ENCODE data around the gene NFIX.
A peak's percentile ranks its signal among the peaks of the same experiment; 100 is the strongest.

Gene NFIX

GRCh38 chr19:13078897-13079541 is 83.7 kb downstream of the NFIX start:
- no peak for DNase-seq

GRCh38 chr19:13079542-13079986 is 84.3 kb downstream of the NFIX start:
- DNase-seq: no peak

DNA sequence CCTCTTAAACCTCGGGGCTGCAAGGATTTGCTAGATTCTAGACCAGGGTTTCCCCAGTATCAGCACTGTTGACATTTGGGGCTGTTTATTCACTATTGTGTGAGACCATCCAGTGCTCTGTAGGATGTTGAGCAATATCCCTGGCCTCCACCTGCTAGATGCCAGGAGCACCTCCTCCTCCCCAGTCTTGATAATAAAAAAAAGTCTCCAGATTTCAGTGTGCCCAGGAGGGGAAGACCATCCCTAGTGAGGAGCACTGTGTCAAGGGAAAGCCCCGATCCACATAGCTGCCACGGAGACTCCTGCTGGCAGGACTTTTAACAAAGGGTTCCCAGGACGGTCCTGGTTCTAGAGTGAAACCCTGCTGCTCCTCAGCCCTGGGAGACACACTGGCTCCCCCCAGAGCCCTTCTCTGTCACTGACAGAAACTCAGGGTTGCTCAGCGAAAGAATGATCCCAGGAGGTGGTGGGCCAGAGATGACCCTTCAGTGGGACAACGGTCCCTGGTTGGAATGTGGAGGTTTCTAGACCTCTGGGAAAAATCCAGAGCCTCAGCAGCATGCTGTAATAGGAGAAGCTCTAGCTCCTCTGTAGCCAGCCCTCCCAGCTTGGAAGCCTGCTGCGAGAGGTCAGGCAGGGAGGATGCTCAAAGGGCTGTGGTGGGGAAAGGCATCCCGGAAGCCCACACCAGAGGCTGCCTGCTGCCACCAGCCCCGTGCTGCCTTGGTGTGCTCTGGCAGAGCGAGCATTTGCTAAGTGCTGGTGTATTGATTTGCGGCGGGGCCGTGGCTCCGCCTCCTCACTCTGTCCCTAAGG is 87.1 kb downstream of the NFIX start:
- no peak for DNase-seq

DNA sequence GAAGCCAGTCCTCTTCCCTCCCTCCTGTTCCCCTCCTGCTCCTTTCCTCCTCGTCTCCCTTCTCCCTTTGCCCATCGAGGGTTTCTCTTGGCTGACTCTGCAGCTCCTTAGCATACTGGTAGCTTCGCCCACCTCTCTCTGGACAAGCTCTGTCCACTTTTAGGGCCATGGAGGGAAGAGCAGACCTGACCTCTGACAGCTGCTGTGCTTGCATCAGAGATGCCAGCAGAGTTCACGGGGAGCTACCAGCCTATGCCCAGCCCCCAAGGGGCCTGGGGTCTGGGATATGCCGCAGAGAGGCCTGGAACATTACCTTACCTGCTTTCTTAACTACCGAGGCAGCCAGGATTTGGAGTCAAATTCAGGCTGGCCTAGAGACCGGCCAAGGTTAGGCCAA is 87.7 kb downstream of the NFIX start:
- no peak for DNase-seq

DNA sequence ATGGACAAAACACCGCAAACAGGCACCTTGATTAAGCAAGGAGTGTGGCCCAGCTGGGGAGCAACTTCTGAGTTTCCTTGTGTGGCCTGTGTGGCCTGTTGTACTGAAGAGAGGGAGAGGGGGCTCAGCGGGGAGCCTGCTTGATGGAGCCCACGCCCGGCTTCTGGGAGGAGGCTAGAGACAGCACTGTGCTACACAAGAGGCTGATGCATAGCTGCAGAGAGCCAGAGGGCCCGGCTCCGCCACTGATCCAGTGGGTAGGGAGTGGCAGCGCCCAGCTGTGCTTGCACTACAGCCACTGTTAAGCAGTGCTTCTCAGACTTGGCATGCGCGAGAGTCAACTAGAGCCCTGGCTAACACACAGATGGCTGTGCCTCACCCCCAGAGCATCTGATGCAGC is 88.4 kb downstream of the NFIX start:
- DNase-seq: no peak

DNA sequence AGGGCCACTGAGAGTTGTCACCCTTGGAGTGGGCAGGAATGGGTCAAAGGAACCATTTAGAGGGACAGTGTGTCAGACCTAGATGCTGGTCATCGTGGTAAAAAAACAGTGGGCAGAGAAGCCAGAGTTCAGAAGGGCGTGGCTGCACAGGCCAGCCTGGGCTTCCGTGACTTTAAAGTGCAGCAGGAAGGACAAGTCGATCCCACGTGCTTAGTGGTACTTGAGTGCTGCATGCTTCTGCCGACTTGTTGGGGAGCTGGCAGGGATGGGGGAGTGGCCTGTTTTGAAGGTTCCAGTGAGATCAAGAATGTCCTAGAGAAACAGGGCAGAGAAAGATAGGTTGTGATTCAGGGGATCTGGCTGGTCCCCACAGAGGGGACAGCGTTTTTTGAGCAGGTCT is 90.4 kb downstream of the NFIX start:
- no peak for DNase-seq

DNA sequence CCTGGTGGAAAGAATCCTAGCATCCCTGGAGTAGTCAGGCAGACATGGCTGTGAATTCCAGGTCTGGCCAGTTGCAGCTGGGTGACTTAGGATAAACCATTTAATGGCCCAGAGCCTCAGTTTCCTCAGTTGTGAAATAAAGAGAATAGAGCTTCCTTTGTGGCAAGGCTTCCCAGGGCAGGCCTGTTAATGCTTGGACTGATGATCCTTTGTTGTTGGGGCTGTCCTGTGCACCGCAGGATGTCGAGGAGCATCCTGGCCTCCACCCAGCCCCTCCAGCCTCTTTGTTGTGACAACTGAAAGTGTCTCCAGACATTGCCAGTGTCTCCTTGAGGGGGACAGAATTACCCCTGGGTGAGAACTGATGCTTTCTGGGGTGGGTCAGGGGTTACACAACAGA is 91.1 kb downstream of the NFIX start:
- no peak for DNase-seq

GRCh38 chr19:13087295-13087694 is 92.0 kb downstream of the NFIX start:
- no peak for DNase-seq

DNA sequence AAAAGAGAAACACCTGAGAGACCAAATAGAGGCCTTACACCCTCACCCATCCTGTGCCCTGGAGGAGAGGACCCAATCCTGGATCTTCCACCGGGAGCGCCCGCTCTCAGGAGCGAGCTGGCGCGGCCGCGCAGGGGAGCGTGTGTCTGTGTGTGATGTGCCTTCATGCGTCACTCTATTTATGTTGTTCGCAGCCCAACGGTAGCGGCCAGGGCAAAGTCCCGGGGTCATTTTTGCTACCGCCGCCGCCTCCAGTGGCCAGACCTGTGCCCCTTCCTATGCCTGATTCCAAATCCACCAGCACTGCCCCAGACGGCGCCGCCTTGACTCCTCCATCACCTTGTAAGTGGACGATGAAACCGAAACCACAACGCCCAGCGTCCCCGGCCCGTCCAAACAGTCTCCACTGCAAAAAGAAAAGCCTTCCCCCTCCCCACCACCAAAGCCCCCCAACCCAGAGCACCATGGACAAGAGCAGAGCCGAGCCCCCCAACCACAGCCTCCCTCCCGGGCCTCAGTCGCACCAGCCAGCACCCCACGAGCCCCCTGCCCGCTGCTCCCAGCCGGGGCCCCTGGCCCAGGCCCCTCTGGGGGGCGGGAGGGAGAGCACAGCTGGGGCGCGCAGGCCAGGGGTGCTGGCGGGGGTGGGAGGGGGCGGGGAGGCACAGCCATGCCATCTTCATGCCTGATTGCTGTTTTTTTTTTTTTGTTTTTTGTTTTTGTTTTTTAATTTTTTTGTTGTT is 92.7 kb downstream of the NFIX start:
- no peak for DNase-seq

DNA sequence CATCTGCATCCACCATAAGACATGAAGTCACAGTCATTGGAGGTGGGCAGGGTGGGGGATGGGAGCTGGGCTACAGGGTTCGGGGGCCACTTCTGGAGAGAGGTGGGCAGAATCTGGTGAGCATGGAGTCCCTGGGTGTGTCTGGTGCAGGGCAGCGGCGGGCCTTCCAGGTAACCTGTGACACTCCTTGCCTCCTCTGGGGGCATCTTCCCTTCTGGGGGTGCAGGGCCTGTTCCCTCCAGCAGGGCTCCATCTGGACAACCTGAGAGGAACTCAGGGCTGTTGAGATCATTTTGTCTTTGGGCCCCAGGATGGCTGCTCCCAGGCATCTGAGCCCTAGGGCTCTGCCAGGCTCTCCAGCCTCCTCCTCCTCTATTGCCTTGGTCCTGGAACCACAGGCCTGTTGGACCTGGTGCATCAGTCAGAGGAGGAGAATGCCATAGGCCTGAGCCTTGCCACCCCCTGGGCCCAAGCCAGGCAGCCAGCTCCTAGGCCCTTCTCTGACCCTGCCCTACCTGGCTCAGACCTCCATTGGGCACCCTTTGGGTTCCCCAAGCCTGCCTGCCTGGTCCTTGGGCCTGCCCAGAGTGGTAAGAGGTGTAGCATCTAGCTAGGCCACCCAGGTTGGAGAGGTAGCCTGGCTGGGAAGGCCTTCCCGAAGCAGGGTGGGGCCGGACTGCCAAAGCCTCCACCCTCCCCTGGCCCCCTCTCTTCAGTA is 94.0 kb downstream of the NFIX start:
- peak; percentile 42 for DNase-seq

- no peak for DNase-seq
Measured at GRCh38 chr19:13089857-13090507, 94.7 kb downstream of the NFIX start.

- DNase-seq: no peak
Measured at GRCh38 chr19:13090511-13091231, 95.4 kb downstream of the NFIX start.

- no peak for DNase-seq
Measured at GRCh38 chr19:13091400-13092157, 96.3 kb downstream of the NFIX start.

DNA sequence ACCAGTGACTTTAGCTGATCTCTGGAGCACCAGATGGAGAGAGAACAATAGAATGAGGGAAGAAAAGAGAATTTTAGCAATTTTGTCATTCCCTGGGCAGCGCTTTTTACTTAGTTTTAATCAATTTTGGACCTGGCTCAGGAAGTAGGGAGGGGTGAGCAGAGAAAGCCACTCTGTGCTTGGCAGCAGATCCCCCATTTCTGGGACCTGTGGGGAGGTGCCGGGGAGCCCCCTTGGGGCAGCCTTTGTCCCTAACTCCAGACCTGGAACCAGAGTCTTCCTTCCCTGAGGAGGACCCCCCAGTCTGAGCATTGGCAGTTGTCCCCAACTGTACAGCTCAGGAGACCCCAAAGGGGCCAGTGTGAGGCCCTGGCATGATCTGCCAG is 96.9 kb downstream of the NFIX start:
- DNase-seq: no peak

DNA sequence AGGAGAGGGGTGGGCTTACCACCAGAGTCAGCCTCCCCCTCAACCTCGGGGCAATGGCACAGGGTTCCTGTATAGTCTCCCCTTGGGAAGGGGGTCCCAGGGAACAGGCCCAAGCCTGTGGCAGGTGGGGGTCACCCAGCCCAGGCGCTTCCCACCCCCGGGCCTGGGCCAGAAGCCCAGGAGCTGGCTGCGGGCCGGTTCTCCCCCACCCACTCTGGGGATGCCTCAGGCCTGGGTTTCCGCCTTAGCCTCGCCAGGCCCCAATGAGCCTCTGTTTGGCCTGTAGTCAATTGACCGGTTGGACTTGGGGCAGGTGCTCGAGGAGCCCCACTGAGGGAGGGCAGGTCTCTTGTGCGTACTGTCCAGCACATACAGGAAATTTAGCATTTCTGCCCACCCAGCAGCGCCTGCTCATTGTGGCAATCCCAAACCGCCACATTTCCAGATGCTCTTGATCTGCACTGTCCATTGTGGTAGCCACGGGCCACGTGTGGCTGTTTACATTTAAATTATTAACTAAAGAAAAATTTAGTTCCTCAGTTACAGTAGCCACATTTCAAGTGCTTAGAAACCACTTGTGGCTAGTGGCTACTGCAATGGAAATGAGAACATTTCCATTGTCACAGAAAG is 97.4 kb downstream of the NFIX start:
- no peak for DNase-seq

- peak; percentile 83 for DNase-seq
Measured at GRCh38 chr19:13093407-13094105, 98.3 kb downstream of the NFIX start.

DNA sequence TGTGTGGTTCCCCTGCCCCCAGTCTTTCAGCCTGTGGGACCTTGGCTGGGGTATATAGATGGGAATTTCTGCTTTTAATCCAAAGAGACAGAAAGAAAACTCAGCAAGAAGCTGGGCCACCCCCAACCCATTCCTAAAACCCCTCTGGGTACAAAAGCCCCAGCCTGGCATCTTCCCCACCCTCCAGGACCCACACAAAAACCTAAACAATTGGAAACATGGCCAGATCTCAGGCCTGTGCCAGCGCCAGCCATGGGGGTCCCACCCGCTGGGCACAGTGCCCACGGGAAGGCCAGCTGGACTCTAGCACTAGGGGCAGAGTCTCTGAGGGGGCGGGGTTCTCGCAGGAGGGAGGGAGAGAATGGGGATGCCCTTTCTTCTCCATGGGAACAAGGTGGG is 98.8 kb downstream of the NFIX start:
- DNase-seq: no peak

DNA sequence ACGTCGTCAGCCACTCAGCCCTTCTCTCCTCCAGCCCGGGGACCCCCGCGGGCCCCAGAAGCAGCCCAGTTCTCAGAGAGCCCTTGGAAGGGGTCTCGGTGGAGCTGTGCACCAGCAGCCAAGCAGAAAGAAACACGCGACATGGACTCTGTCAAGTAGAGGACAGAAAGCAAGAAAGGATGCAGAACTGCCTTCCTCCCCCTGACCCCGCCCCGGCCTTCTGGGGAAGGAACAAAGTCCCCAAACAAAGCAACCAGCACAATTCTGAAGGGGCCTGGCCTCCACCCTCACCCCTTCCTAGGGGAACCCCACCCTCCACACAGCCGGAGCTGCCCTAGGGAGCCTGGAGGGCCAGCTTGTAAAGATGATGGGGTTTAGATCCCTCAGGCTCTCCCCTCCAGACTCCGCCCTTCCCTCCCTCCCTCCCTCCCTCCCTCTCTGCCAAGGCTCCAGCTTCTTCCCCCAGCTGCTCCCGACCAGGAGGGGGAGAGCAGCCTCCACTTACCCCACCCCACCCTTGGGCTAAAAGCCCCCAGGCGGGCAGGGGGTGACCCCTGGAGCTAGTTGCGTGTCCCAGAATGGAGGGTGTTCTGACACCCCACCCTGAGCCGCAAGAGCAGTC is 99.6 kb downstream of the NFIX start:
- no peak for DNase-seq

GRCh38 chr19:13095393-13095784 is 100.1 kb downstream of the NFIX start:
- no peak for DNase-seq
